Smooth muscle cell (in vitro differentiated cells): ENCODE data around the gene ATP5F1E. TPM values are rescaled to one million over a fixed set of nuclear protein-coding genes. Genes with fewer than 3 reads are reported as not detected.

Experiments
- DNase-seq: peaks from one replicate; lab custom pipeline; 2025; ENCODE audit not compliant: unreplicated experiment; lab: John Stamatoyannopoulos, UW
- H2AFZ ChIP-seq: fragments of 200-600 bp; sonication (generic); 2 replicates; pipeline ENCODE4 v1.6.0; 2016; ENCODE audit warnings: antibody characterized with exemption, low read depth, mild to moderate bottlenecking
- H3F3A ChIP-seq: fragments of 200-600 bp; sonication (generic); 2 replicates; pipeline ENCODE4 v1.6.0; 2017; ENCODE audit warnings: antibody characterized with exemption, low read depth
- H3K27ac ChIP-seq: fragments of 200-600 bp; sonication (generic); 2 replicates; pipeline ENCODE4 v1.5.1; 2016; ENCODE audit warnings: low read depth, mild to moderate bottlenecking
- H3K27me3 ChIP-seq: fragments of 200-600 bp; sonication (generic); 2 replicates; pipeline ENCODE4 v1.6.1; 2016; ENCODE audit warnings: low read depth, mild to moderate bottlenecking
- H3K36me3 ChIP-seq: fragments of 200-600 bp; sonication (generic); 2 replicates; pipeline ENCODE4 v1.5.1; 2016; ENCODE audit warnings: low read depth
- H3K4me1 ChIP-seq: fragments of 200-600 bp; sonication (generic); 2 replicates; pipeline ENCODE4 v1.5.1; 2016; ENCODE audit warnings: low read depth
- H3K4me2 ChIP-seq: fragments of 200-600 bp; sonication (generic); 2 replicates; pipeline ENCODE4 v1.6.0; 2016; ENCODE audit warnings: mild to moderate bottlenecking
- H3K4me3 ChIP-seq: fragments of 200-600 bp; sonication (generic); 2 replicates; pipeline ENCODE4 v1.5.1; 2016; ENCODE audit warnings: mild to moderate bottlenecking
- H3K79me2 ChIP-seq: fragments of 200-600 bp; sonication (generic); 2 replicates; pipeline ENCODE4 v1.6.0; 2016; ENCODE audit warnings: low read depth, mild to moderate bottlenecking
- H3K9ac ChIP-seq: fragments of 200-600 bp; sonication (generic); 2 replicates; pipeline ENCODE4 v1.6.0; 2016; ENCODE audit warnings: low read depth
- H3K9me3 ChIP-seq: fragments of 200-600 bp; sonication (generic); replicated peaks from 2 replicates; pipeline ENCODE4 v1.5.1; 2016; ENCODE audit warnings: low read depth
- H4K20me1 ChIP-seq: fragments of 200-600 bp; sonication (generic); 2 replicates; pipeline ENCODE4 v1.6.0; 2016; ENCODE audit warnings: low read depth
- WGBS: methylation state at CpG from one replicate; pipeline ENCODE4 v1.1.7; 2016; ENCODE audit warnings: low lambda C conversion rate; 5-methylcytosine and 5-hydroxymethylcytosine counted together
- polyA plus RNA-seq: library from polyadenylated mRNA; unstranded; fragments of >200 nt; fragmentation: Nextera tagmentation; extraction: Ambion mirVana; gene quantifications from 2 replicates; pipeline ENCODE4 v1.2.1, GENCODE V29; 2016
- total RNA-seq: library from RNA; depleted of rRNA; stranded (reverse); fragments of >200 nt; gene quantifications from 2 replicates; pipeline ENCODE4 v1.2.3, GENCODE V29; 2014
- TF ChIP-seq, protein P1 (sequence below): fragments of 200-600 bp; sonication (generic); IDR thresholded peaks from 2 replicates; pipeline ENCODE4 v1.5.1; 2017; ENCODE audit warnings: borderline replicate concordance, mild to moderate bottlenecking, antibody characterized with exemption; ENCODE audit not compliant: insufficient read depth, poor library complexity, severe bottlenecking

ATP5F1E gene
- total and polyA plus RNA-seq, 2 experiments from 2014 or later, result 48.6 to 265 TPM

DNA sequence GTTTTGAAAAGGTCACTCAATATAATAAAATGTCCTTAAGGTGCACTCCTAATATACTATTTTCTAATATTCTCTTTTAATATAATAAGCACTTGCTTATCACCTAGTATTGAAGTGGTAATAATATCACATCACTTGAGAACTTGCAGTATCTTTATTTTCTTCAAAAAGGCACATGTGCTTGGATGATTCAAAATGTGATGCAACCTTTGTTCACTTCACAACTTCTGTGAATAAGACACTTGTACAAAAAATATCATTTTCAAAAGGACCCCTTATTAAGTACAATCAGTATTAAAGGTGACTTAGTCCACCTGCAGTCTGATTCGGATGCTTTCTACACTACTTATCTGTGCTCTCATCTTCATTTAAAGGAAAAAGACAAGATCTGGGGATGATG lies 7.1 kb upstream of the ATP5F1E start:
- no peak for DNase-seq

DNA sequence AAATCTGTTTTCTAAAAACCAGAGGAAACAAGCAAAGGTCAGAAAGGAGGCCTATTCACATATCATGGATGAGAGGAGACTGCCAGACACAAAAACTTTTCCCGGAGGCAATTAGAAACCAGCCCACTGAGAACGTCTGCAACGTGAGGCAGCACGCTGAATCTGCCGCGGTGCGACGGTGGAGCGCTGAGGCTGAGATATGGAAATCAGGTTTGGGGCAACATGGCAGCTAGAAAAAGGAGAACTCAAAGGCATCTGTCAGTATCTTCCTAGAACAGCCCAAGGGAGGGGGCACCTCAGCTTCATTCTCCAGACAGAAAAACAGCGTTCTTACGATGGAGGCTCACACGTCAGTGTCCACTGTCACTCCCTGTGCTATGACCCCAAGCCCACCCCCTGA lies 5.3 kb upstream of the ATP5F1E start:
- Histone ChIP-seq H3K4me2 (no peak overlapping the region), H4K20me1 (no peaks in the 10 kb centered on the region), H3K27ac (no peak overlapping the region), H3K4me1 (peaks cover 8% of the 10 kb centered on the region), H3K79me2 (peaks cover 51% of the 10 kb centered on the region), H3K4me3 (no peak overlapping the region), H3K36me3 (peaks cover 21% of the 10 kb centered on the region), H3K27me3 (no peaks in the 10 kb centered on the region), H2AFZ (no peak overlapping the region), H3K9me3 (no peaks in the 10 kb centered on the region), H3F3A (peaks cover 19% of the 10 kb centered on the region), H3K9ac (no peak overlapping the region)
- no peak for DNase-seq
- WGBS, result 97% methylated on average over 12 of the region's 12 CpGs
- TF ChIP-seq, protein P1, sequence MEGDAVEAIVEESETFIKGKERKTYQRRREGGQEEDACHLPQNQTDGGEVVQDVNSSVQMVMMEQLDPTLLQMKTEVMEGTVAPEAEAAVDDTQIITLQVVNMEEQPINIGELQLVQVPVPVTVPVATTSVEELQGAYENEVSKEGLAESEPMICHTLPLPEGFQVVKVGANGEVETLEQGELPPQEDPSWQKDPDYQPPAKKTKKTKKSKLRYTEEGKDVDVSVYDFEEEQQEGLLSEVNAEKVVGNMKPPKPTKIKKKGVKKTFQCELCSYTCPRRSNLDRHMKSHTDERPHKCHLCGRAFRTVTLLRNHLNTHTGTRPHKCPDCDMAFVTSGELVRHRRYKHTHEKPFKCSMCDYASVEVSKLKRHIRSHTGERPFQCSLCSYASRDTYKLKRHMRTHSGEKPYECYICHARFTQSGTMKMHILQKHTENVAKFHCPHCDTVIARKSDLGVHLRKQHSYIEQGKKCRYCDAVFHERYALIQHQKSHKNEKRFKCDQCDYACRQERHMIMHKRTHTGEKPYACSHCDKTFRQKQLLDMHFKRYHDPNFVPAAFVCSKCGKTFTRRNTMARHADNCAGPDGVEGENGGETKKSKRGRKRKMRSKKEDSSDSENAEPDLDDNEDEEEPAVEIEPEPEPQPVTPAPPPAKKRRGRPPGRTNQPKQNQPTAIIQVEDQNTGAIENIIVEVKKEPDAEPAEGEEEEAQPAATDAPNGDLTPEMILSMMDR, result no peak

More for the DNA sequence above, 7.1 kb upstream of the ATP5F1E start:
- Histone ChIP-seq H3K27me3 (no peaks in the 10 kb centered on the region), H3K4me1 (no peaks in the 10 kb centered on the region), H3K9ac (no peak overlapping the region), H3K27ac (no peak overlapping the region), H3K4me3 (no peak overlapping the region), H3K4me2 (no peak overlapping the region), H3K36me3 (peaks cover 21% of the 10 kb centered on the region), H3F3A (peaks cover 6% of the 10 kb centered on the region), H4K20me1 (no peaks in the 10 kb centered on the region), H2AFZ (no peak overlapping the region), H3K9me3 (no peaks in the 10 kb centered on the region), H3K79me2 (peaks cover 53% of the 10 kb centered on the region)
- WGBS, result 81% methylated on average over 1 of the region's 1 CpG
- TF ChIP-seq, protein P1, result no peak

DNA sequence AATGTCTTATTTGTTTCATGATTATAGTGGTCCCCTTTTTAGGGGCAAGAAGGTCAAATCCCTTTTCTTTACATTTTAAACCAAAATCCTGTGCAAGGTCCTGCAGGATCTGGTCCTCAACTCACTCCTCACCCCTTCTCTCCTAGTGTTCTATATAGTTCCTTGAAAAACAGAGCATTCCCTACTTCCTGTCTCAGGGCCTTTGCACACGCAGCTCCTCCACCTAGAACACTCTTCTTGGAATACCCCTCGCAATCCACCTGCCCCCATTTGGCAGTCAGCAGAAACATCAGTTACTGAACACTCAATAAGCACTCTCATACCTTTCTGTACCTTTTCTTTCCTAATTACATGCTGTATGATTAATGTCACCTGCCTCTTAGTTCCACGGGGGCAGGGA lies 3.2 kb upstream of the ATP5F1E start:
- Histone ChIP-seq H3K36me3 (peaks cover 21% of the 10 kb centered on the region), H3K4me3 (no peak overlapping the region), H3K9me3 (no peaks in the 10 kb centered on the region), H3K79me2 (peaks cover 48% of the 10 kb centered on the region), H3K4me2 (no peak overlapping the region), H3K4me1 (peaks cover 17% of the 10 kb centered on the region), H2AFZ (no peak overlapping the region), H3K27me3 (no peaks in the 10 kb centered on the region), H3K9ac (no peak overlapping the region), H4K20me1 (peaks cover under 1% of the 10 kb centered on the region), H3K27ac (no peak overlapping the region), H3F3A (peaks cover 19% of the 10 kb centered on the region)
- WGBS, result 99% methylated on average over 3 of the region's 3 CpGs
- TF ChIP-seq, protein P1, result no peak
- no peak for DNase-seq

DNA sequence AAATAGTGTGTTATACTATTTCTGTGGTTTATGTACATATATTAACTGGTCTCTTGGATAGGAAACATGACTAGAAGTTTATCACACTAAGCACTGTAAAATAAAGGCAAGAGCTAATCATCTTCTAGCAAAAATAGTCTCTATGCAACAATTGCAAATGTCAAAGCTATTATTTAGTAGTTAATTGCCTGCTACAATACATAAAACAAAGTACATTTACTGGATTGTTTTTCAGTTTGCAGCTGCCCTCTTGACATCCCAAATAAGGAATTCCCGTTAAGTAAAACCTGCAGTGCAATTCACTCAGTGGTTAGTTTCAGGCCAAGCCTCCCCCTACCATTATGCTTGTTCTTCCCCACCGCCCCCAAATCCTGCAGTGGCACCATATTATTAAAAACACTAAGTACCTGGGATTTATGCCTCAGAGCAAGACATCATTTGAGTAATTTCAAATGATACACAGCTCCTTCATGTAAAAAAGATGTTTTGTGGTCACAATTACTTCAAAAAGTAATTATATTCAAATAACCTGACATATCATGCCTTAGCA lies 1.6 kb upstream of the ATP5F1E start:
- DNase-seq, result no peak
- Histone ChIP-seq H3F3A (peaks cover 19% of the 10 kb centered on the region), H3K4me1 (peaks cover 21% of the 10 kb centered on the region), H3K4me3 (no peak overlapping the region), H3K79me2 (peaks cover 46% of the 10 kb centered on the region), H3K27ac (no peak overlapping the region), H3K36me3 (peaks cover 21% of the 10 kb centered on the region), H3K27me3 (no peaks in the 10 kb centered on the region), H2AFZ (no peak overlapping the region), H4K20me1 (peaks cover 16% of the 10 kb centered on the region), H3K4me2 (no peak overlapping the region), H3K9me3 (no peaks in the 10 kb centered on the region), H3K9ac (no peak overlapping the region)
- TF ChIP-seq, protein P1, result no peak
- 81% methylated on average over 2 of the region's 2 CpGs for WGBS
